ENCODE measurements around the gene SPPL2C.

SPPL2C gene, protein sequence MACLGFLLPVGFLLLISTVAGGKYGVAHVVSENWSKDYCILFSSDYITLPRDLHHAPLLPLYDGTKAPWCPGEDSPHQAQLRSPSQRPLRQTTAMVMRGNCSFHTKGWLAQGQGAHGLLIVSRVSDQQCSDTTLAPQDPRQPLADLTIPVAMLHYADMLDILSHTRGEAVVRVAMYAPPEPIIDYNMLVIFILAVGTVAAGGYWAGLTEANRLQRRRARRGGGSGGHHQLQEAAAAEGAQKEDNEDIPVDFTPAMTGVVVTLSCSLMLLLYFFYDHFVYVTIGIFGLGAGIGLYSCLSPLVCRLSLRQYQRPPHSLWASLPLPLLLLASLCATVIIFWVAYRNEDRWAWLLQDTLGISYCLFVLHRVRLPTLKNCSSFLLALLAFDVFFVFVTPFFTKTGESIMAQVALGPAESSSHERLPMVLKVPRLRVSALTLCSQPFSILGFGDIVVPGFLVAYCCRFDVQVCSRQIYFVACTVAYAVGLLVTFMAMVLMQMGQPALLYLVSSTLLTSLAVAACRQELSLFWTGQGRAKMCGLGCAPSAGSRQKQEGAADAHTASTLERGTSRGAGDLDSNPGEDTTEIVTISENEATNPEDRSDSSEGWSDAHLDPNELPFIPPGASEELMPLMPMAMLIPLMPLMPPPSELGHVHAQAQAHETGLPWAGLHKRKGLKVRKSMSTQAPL

DNA sequence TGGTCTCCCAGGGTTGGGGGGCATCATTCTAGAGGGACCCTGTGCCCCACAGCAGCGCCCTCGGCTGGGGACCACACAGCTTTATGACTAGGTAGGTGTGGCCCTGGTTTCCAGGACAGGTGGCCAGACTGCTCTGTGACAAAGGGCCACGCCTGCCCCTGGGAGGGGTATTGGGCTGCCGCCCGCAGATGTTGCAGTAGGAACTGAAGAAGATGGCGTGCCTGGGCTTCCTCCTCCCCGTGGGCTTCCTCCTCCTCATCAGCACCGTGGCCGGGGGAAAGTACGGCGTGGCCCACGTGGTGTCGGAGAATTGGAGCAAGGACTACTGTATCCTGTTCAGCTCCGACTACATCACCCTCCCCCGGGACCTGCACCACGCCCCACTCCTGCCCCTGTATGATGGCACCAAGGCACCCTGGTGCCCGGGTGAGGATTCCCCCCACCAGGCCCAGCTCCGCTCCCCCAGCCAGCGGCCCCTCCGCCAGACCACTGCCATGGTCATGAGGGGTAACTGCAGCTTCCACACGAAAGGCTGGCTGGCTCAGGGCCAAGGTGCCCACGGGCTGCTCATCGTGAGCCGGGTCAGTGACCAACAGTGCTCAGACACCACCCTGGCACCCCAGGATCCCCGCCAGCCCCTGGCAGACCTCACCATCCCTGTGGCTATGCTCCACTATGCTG, at the start of gene SPPL2C:
Gene SPPL2C, plus strand, starts transcription at position 187 of the 681 bp plus-strand sequence. Its CDS starts 26 bp downstream, at position 213.
- no peak for DNase-seq (ENCODE audit: low read depth)
- H3K4me3 ChIP-seq (ENCODE audit: low read depth, low read length): no peak within 1 kb of the TSS
- TF ChIP-seq, protein P1, sequence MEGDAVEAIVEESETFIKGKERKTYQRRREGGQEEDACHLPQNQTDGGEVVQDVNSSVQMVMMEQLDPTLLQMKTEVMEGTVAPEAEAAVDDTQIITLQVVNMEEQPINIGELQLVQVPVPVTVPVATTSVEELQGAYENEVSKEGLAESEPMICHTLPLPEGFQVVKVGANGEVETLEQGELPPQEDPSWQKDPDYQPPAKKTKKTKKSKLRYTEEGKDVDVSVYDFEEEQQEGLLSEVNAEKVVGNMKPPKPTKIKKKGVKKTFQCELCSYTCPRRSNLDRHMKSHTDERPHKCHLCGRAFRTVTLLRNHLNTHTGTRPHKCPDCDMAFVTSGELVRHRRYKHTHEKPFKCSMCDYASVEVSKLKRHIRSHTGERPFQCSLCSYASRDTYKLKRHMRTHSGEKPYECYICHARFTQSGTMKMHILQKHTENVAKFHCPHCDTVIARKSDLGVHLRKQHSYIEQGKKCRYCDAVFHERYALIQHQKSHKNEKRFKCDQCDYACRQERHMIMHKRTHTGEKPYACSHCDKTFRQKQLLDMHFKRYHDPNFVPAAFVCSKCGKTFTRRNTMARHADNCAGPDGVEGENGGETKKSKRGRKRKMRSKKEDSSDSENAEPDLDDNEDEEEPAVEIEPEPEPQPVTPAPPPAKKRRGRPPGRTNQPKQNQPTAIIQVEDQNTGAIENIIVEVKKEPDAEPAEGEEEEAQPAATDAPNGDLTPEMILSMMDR (IDR thresholded peaks at IDR 0.05; ENCODE audit: low read depth, low read length, missing control alignments): no peak

GRCh38 chr17:45800816-45801215, 43.9 kb upstream of the SPPL2C start:
- no peak for DNase-seq (ENCODE audit: low read depth)
- TF ChIP-seq, protein P1 (IDR thresholded peaks at IDR 0.05; ENCODE audit: low read depth, low read length, missing control alignments): no peak
- H3K4me3 ChIP-seq (ENCODE audit: low read depth, low read length): no peak overlapping the region

GRCh38 chr17:45801421-45801820, 43.3 kb upstream of the SPPL2C start:
- TF ChIP-seq, protein P1 (IDR thresholded peaks at IDR 0.05; ENCODE audit: low read depth, low read length, missing control alignments): no peak
- no peak overlapping the region for H3K4me3 ChIP-seq (ENCODE audit: low read depth, low read length)
- no peak for DNase-seq (ENCODE audit: low read depth)

DNA sequence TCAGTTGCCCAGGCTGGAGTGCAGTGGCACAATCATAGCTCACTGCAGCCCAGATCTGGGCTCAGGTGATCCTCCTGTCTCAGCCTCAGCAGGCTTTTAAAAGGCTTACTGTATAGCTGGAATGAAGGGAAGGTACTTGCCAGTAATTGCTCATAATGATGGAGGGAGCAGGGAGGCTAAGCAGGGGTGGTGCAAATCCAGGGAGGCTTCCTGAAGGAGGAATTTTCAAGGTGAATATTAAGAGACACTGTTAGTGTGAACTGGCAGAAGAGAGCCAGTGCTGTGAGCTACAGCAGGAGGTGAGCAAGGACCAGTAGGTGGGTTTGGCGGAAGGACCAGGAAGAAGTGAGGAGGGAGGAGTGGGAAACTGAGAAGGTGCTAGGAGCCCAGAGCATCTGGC, 35.8 kb upstream of the SPPL2C start:
- TF ChIP-seq, protein P1 (IDR thresholded peaks at IDR 0.05; ENCODE audit: low read depth, low read length, missing control alignments): no peak
- DNase-seq (ENCODE audit: low read depth): no peak
- H3K4me3 ChIP-seq (ENCODE audit: low read depth, low read length): no peak overlapping the region

GRCh38 chr17:45809499-45809898, 35.2 kb upstream of the SPPL2C start:
- H3K4me3 ChIP-seq (ENCODE audit: low read depth, low read length): no peak overlapping the region
- no peak for DNase-seq (ENCODE audit: low read depth)
- TF ChIP-seq, protein P1 (IDR thresholded peaks at IDR 0.05; ENCODE audit: low read depth, low read length, missing control alignments): no peak

- no peak overlapping the region for H3K4me3 ChIP-seq (ENCODE audit: low read depth, low read length)
- no peak for DNase-seq (ENCODE audit: low read depth)
- TF ChIP-seq, protein P1 (IDR thresholded peaks at IDR 0.05; ENCODE audit: low read depth, low read length, missing control alignments): no peak
Observed at GRCh38 chr17:45812102-45812501, 32.6 kb upstream of the SPPL2C start.

All from GM12864 (cell line).